ENCODE results near the gene PFN3.

PFN3 gene

GRCh38 chr5:177437623-177438022 is 37.2 kb upstream of the PFN3 start:
- Histone ChIP-seq H3K4me1 (ENCODE audit: control insufficient read depth, low read depth, low read length) (no peaks in the 10 kb centered on the region), H2BK15ac (replicated peaks; ENCODE audit: low read depth) (no peak overlapping the region), H2BK120ac (ENCODE audit: low read depth, low read length) (no peak overlapping the region), H3K23ac (ENCODE audit: low read length) (no peak overlapping the region), H4K8ac (ENCODE audit: low read depth, low read length) (no peak overlapping the region), H3K56ac (ENCODE audit: low read length) (no peak overlapping the region), H3K9ac (ENCODE audit: low read length) (no peak overlapping the region), H3K18ac (ENCODE audit: low read length) (no peak overlapping the region), H2AK5ac (ENCODE audit: low read length) (no peak overlapping the region), H2BK5ac (ENCODE audit: low read length) (no peak overlapping the region), H3K27ac (ENCODE audit: low read depth, low read length) (no peak overlapping the region), H3K36me3 (ENCODE audit: control insufficient read depth, insufficient read depth, low read length) (peaks cover 1% of the 10 kb centered on the region), H3K27me3 (ENCODE audit: insufficient read depth, low read length, poor library complexity) (no peaks in the 10 kb centered on the region), H3K79me1 (ENCODE audit: low read length) (no peaks in the 10 kb centered on the region), H3K79me2 (ENCODE audit: control insufficient read depth, insufficient read depth, low read length) (no peaks in the 10 kb centered on the region), H3K4ac (ENCODE audit: low read depth, low read length) (no peak overlapping the region), H3K4me3 (ENCODE audit: low read length) (no peak overlapping the region), H3K4me2 (ENCODE audit: low read length) (no peak overlapping the region), H4K5ac (ENCODE audit: low read length) (no peak overlapping the region)
- no peak for DNase-seq
- no CpG with 5 or more reads among the region's 4 CpGs for WGBS (ENCODE audit: extremely low coverage, insufficient coverage, low lambda C conversion rate)

GRCh38 chr5:177435847-177436536 is 35.5 kb upstream of the PFN3 start:
- WGBS (ENCODE audit: extremely low coverage, insufficient coverage, low lambda C conversion rate): no CpG with 5 or more reads among the region's 37 CpGs
- Histone ChIP-seq H3K79me1 (ENCODE audit: low read length) (no peaks in the 10 kb centered on the region), H4K5ac (ENCODE audit: low read length) (no peak overlapping the region), H3K36me3 (ENCODE audit: control insufficient read depth, insufficient read depth, low read length) (peaks cover 1% of the 10 kb centered on the region), H2BK5ac (ENCODE audit: low read length) (no peak overlapping the region), H3K9ac (ENCODE audit: low read length) (no peak overlapping the region), H3K18ac (ENCODE audit: low read length) (no peak overlapping the region), H2AK5ac (ENCODE audit: low read length) (no peak overlapping the region), H3K4me3 (ENCODE audit: low read length) (no peak overlapping the region), H3K4me2 (ENCODE audit: low read length) (no peak overlapping the region), H2BK120ac (ENCODE audit: low read depth, low read length) (no peak overlapping the region), H3K27me3 (ENCODE audit: insufficient read depth, low read length, poor library complexity) (no peaks in the 10 kb centered on the region), H4K8ac (ENCODE audit: low read depth, low read length) (no peak overlapping the region), H3K56ac (ENCODE audit: low read length) (no peak overlapping the region), H3K4ac (ENCODE audit: low read depth, low read length) (no peak overlapping the region), H3K27ac (ENCODE audit: low read depth, low read length) (no peak overlapping the region), H3K4me1 (ENCODE audit: control insufficient read depth, low read depth, low read length) (no peaks in the 10 kb centered on the region), H3K79me2 (ENCODE audit: control insufficient read depth, insufficient read depth, low read length) (no peaks in the 10 kb centered on the region), H3K23ac (ENCODE audit: low read length) (no peak overlapping the region), H2BK15ac (replicated peaks; ENCODE audit: low read depth) (no peak overlapping the region)
- DNase-seq: no peak

- no peaks in the 10 kb centered on the region for H3K79me2 ChIP-seq (ENCODE audit: control insufficient read depth, insufficient read depth, low read length)
- no peak overlapping the region for H3K4ac ChIP-seq (ENCODE audit: low read depth, low read length)
- H2BK15ac ChIP-seq (replicated peaks; ENCODE audit: low read depth): no peak overlapping the region
- peaks cover 1% of the 10 kb centered on the region for H3K36me3 ChIP-seq (ENCODE audit: control insufficient read depth, insufficient read depth, low read length)
- H3K56ac ChIP-seq (ENCODE audit: low read length): no peak overlapping the region
- no peak overlapping the region for H3K4me3 ChIP-seq (ENCODE audit: low read length)
- no peaks in the 10 kb centered on the region for H3K79me1 ChIP-seq (ENCODE audit: low read length)
- no peaks in the 10 kb centered on the region for H3K4me1 ChIP-seq (ENCODE audit: control insufficient read depth, low read depth, low read length)
- H2BK5ac ChIP-seq (ENCODE audit: low read length): no peak overlapping the region
- H4K5ac ChIP-seq (ENCODE audit: low read length): no peak overlapping the region
- no peak overlapping the region for H3K18ac ChIP-seq (ENCODE audit: low read length)
- WGBS (ENCODE audit: extremely low coverage, insufficient coverage, low lambda C conversion rate): no CpG with 5 or more reads among the region's 20 CpGs
- H3K27me3 ChIP-seq (ENCODE audit: insufficient read depth, low read length, poor library complexity): no peaks in the 10 kb centered on the region
- H3K23ac ChIP-seq (ENCODE audit: low read length): no peak overlapping the region
- H3K9ac ChIP-seq (ENCODE audit: low read length): no peak overlapping the region
- H3K27ac ChIP-seq (ENCODE audit: low read depth, low read length): no peak overlapping the region
- H3K4me2 ChIP-seq (ENCODE audit: low read length): no peak overlapping the region
- no peak for DNase-seq
- H2AK5ac ChIP-seq (ENCODE audit: low read length): no peak overlapping the region
- no peak overlapping the region for H2BK120ac ChIP-seq (ENCODE audit: low read depth, low read length)
- no peak overlapping the region for H4K8ac ChIP-seq (ENCODE audit: low read depth, low read length)
Observed at GRCh38 chr5:177434942-177435738, 34.7 kb upstream of the PFN3 start.

- no peak overlapping the region for H3K4ac ChIP-seq (ENCODE audit: low read depth, low read length)
- H3K4me3 ChIP-seq (ENCODE audit: low read length): no peak overlapping the region
- no peak overlapping the region for H2BK15ac ChIP-seq (replicated peaks; ENCODE audit: low read depth)
- peaks cover 1% of the 10 kb centered on the region for H3K36me3 ChIP-seq (ENCODE audit: control insufficient read depth, insufficient read depth, low read length)
- no peak overlapping the region for H4K8ac ChIP-seq (ENCODE audit: low read depth, low read length)
- H3K27me3 ChIP-seq (ENCODE audit: insufficient read depth, low read length, poor library complexity): no peaks in the 10 kb centered on the region
- H3K4me2 ChIP-seq (ENCODE audit: low read length): no peak overlapping the region
- H3K79me2 ChIP-seq (ENCODE audit: control insufficient read depth, insufficient read depth, low read length): no peaks in the 10 kb centered on the region
- no peak overlapping the region for H3K18ac ChIP-seq (ENCODE audit: low read length)
- no peak overlapping the region for H4K5ac ChIP-seq (ENCODE audit: low read length)
- no peak overlapping the region for H3K23ac ChIP-seq (ENCODE audit: low read length)
- H3K27ac ChIP-seq (ENCODE audit: low read depth, low read length): no peak overlapping the region
- no CpG with 5 or more reads among the region's 8 CpGs for WGBS (ENCODE audit: extremely low coverage, insufficient coverage, low lambda C conversion rate)
- no peak overlapping the region for H2BK5ac ChIP-seq (ENCODE audit: low read length)
- H3K9ac ChIP-seq (ENCODE audit: low read length): no peak overlapping the region
- H3K4me1 ChIP-seq (ENCODE audit: control insufficient read depth, low read depth, low read length): no peaks in the 10 kb centered on the region
- H2BK120ac ChIP-seq (ENCODE audit: low read depth, low read length): no peak overlapping the region
- no peak overlapping the region for H3K56ac ChIP-seq (ENCODE audit: low read length)
- DNase-seq: no peak
- H3K79me1 ChIP-seq (ENCODE audit: low read length): peaks cover 3% of the 10 kb centered on the region
- no peak overlapping the region for H2AK5ac ChIP-seq (ENCODE audit: low read length)
Observed at GRCh38 chr5:177434437-177434836, 34.0 kb upstream of the PFN3 start.

GRCh38 chr5:177433658-177434217 is 33.3 kb upstream of the PFN3 start:
- no peak overlapping the region for H3K27ac ChIP-seq (ENCODE audit: low read depth, low read length)
- no peaks in the 10 kb centered on the region for H3K27me3 ChIP-seq (ENCODE audit: insufficient read depth, low read length, poor library complexity)
- peaks cover 4% of the 10 kb centered on the region for H3K79me1 ChIP-seq (ENCODE audit: low read length)
- H3K36me3 ChIP-seq (ENCODE audit: control insufficient read depth, insufficient read depth, low read length): peaks cover 1% of the 10 kb centered on the region
- no peak overlapping the region for H2BK120ac ChIP-seq (ENCODE audit: low read depth, low read length)
- no peak overlapping the region for H3K18ac ChIP-seq (ENCODE audit: low read length)
- no peak overlapping the region for H3K23ac ChIP-seq (ENCODE audit: low read length)
- no peak overlapping the region for H3K4ac ChIP-seq (ENCODE audit: low read depth, low read length)
- no peak overlapping the region for H2AK5ac ChIP-seq (ENCODE audit: low read length)
- H3K56ac ChIP-seq (ENCODE audit: low read length): no peak overlapping the region
- DNase-seq: no peak
- no CpG with 5 or more reads among the region's 29 CpGs for WGBS (ENCODE audit: extremely low coverage, insufficient coverage, low lambda C conversion rate)
- H3K4me3 ChIP-seq (ENCODE audit: low read length): no peak overlapping the region
- H2BK5ac ChIP-seq (ENCODE audit: low read length): no peak overlapping the region
- H4K8ac ChIP-seq (ENCODE audit: low read depth, low read length): no peak overlapping the region
- H3K9ac ChIP-seq (ENCODE audit: low read length): no peak overlapping the region
- no peaks in the 10 kb centered on the region for H3K4me1 ChIP-seq (ENCODE audit: control insufficient read depth, low read depth, low read length)
- H2BK15ac ChIP-seq (replicated peaks; ENCODE audit: low read depth): no peak overlapping the region
- H3K79me2 ChIP-seq (ENCODE audit: control insufficient read depth, insufficient read depth, low read length): no peaks in the 10 kb centered on the region
- H4K5ac ChIP-seq (ENCODE audit: low read length): no peak overlapping the region
- H3K4me2 ChIP-seq (ENCODE audit: low read length): no peak overlapping the region

Data from mesendoderm (in vitro differentiated cells).